HG03060 (cell line): ENCODE results near the gene FYB1.
"Not testable (repeated sequence)": the region's sequence is repeated elsewhere in the genome, so short reads cannot be mapped to it uniquely, and the experiment has no call there.

Experiments
- ATAC-seq: cut with Tn5 transposase; IDR thresholded peaks from one replicate; pipeline ENCODE4 v1.9.1; 2021; ENCODE audit warnings: low read depth, moderate number of reproducible peaks; ENCODE audit not compliant: unreplicated experiment

FYB1 gene, protein sequence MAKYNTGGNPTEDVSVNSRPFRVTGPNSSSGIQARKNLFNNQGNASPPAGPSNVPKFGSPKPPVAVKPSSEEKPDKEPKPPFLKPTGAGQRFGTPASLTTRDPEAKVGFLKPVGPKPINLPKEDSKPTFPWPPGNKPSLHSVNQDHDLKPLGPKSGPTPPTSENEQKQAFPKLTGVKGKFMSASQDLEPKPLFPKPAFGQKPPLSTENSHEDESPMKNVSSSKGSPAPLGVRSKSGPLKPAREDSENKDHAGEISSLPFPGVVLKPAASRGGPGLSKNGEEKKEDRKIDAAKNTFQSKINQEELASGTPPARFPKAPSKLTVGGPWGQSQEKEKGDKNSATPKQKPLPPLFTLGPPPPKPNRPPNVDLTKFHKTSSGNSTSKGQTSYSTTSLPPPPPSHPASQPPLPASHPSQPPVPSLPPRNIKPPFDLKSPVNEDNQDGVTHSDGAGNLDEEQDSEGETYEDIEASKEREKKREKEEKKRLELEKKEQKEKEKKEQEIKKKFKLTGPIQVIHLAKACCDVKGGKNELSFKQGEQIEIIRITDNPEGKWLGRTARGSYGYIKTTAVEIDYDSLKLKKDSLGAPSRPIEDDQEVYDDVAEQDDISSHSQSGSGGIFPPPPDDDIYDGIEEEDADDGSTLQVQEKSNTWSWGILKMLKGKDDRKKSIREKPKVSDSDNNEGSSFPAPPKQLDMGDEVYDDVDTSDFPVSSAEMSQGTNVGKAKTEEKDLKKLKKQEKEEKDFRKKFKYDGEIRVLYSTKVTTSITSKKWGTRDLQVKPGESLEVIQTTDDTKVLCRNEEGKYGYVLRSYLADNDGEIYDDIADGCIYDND

GRCh38 chr5:39219437-39219836 lies at the start of gene FYB1:
FYB1 (minus strand) TSS chr5:39219563; CDS start chr5:39202960, 16,603 bp downstream.
- ATAC-seq = no peak

- ATAC-seq = no peak
These were observed 47.8 kb upstream of the FYB1 start for GRCh38 chr5:39267186-39267585.

DNA sequence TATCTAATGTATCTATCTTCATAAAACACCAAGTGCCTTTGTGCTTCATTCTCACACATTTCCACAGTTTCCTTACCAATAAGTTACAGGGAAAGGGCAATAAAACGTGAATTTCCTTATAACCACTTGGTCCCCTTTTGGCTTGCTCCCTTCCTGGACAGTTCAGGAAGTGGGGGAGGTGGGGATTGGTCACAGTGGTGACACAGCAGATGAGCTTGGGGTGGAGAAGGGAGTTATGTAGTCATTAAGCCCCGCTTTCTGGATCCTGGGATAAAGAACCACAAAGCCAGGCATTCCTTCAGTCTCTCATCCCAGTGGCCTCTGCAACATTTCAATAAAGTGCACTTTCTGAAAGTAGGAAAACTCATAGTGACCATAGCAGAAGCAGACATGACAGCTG lies 47.1 kb upstream of the FYB1 start:
- ATAC-seq = no peak

DNA sequence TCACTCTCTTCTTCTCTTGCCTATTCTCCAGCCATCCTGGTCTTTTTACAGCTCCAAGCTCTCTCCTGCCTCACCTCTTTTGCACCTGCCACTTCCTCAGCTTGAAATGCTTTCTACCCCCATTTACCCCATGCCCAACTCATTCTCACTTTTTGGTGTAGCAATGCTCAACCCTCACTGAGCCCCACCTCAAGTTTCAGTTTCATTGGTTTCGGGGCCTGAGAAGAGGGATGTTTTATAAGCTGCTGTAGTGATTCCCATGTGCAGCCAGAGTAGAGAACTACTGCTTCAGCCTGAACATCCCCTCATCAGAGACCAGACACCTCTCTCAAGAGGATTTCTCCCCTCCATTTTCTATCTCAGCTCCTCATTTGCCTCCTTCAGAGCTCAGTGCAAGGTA lies 45.2 kb upstream of the FYB1 start:
- ATAC-seq = peak; percentile 68

DNA sequence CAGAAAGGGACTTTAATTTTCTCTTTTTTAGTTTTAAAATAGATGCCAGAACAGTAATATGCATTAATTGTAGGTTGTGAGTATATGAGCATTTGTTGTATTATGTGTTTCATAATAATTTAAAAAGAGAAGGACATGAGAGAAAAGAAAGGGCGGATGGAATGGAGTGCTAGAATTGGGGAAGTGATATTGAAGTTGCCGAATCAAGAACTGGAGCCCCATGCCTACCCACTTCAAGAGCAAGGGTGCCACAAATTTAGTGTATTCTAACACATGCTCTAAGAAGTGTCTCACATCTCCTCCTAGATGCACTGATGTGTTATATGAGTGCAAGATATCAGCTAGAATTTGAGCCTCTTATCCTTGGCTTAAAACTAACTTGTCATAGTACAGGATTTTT lies 43.6 kb upstream of the FYB1 start:
- ATAC-seq = no peak

GRCh38 chr5:39260095-39260494 lies 40.7 kb upstream of the FYB1 start:
- ATAC-seq = no peak

DNA sequence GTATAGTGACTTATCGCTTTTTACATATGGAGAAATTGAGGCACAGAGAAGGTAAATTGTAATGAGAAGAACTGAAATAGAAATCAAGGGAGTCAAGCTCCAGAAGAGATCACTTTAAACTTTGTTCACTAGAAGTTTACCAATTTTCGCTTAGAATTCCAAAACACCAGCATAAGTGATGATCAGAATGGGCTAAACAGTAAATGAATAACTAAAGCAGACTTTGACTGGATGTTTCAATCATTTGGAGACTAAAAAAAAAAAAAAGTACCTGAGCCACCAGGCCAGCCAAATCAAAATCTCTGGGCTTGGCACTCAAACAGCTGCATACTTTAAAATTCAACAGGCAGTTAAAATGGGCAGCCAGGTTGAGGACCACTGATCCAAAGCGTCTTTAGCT lies 38.2 kb upstream of the FYB1 start:
- no peak for ATAC-seq

- ATAC-seq = no peak
These were observed 37.3 kb upstream of the FYB1 start for GRCh38 chr5:39256477-39257235.

DNA sequence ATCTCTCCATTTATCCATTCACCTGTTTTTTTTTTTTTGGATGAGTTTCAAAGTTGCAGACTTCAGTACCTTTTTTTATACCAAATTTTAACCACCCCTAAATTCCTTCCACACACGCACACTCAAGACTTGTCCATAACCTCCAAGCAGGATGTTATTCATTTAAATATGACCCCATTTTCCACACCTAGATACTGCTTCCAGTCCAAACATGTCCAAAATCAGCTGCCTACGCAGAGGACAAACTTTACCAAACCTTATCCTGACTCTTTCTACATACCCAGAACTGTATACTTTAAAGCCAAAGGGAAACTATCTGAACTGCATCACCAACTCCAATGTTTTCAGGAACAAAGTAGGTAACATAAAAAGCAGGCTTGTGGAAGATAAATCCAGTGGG lies 36.0 kb upstream of the FYB1 start:
- ATAC-seq = no peak

DNA sequence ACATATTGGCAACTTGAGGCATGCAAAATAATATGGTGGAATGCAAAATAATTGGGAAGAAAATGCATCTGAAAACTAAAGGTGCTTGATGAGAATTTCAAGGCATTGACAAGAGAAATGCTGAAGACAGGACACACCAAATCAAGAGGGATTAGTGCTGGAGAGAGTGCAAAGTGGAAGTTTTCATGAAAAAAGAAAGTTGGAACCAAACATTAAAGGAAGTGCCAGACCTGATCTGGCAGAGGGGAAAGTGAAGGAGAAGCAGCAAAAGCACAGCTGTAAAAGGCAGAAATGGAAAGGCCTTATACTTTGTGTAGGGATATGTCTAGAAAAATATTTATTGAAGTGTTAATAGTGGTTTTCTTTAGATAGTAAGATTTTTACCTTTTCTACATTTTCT lies 35.3 kb upstream of the FYB1 start:
- ATAC-seq = no peak

DNA sequence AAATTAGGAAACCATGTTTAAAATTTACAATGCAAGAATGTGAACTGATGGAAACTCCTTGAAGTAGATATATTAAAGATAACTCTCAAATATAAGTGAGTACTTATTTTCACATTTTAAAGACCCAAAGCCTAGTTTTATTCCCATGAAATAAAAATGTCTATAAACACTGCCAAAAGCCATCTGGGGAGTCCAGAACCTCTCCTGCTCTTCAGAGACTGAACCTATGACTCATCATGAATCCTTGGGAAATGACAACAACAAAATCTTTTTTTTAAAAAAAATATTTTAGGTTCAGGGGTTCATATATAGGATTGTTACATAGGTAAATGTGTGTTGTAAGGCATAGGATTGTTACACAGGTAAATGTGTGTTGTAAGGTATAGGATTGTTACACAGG lies 33.8 kb upstream of the FYB1 start:
- ATAC-seq = no peak

DNA sequence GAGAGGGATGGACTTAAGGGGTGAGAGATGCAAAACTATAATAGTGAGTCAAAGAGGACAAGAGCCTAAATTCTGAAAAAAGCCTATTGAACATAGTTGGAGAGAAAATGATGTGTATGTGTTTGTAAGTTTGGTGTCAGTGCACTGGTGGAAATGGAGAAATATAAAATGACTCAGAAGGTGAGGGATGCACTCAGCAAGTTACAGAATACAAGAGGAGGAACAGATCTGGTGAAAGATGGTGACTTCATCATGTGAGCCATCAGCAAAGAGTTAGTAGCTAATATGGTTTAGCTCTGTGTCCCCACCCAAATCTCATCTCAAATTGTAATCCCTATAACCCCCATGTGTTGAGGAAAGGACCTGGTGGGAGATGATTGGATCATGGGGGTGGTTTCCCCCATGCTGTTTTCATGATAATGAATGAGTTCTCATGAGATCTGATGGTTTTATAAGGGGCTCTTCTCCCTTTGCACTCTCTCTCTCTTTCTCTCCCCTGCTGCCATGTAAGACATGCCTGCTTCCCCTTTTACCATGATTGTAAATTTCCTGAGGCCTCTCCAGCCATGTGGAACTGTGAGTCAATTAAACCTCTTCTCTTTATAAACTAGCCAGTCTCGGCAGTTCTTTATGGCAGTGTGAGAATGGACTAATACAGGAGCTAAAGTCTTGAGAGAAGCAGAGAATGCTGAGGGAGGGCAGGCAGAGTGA lies 30.4 kb upstream of the FYB1 start:
- no peak for ATAC-seq

- ATAC-seq = no peak
These were observed 29.7 kb upstream of the FYB1 start for GRCh38 chr5:39249069-39249468.

GRCh38 chr5:39240750-39241149 lies 21.4 kb upstream of the FYB1 start:
- ATAC-seq = no peak

GRCh38 chr5:39238366-39239105 lies 19.2 kb upstream of the FYB1 start:
- ATAC-seq = no peak

DNA sequence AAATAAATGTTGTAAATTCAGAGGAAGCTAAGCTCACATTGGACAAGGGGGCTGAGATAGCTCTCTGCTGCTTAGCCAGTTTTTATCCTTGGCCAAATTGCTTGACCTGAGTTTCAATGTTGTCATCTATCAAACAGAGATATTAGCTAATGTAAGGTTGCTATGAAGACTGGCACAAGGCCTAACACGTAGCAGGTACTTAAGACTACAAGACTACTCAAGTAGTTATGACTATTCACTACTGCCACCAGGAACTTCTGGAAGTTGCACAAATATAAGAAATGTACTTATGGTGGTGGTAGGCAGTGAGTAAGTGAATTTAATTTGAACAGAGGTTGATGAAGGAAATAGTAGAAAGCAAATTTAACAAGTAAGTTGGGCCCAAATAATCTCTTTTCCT lies 17.4 kb upstream of the FYB1 start:
- no peak for ATAC-seq

DNA sequence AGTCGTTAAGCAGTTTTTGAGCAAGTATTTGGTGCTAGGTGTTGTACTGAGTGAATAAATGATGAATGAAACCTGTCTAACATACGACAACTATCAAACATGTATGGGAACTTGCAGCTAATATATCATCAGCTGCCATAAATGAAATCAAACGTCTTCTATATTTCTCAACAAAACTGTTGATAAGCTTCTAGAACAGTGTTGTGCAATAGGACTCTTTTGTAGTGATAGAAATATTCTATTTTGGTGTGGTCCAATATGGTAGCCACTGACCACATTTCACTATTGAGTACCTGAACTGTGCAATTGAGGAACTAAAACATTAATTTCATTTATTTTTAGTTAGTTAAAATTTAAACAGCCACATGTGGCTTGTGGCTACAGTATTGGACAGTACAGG lies 16.3 kb upstream of the FYB1 start:
- ATAC-seq = no peak

DNA sequence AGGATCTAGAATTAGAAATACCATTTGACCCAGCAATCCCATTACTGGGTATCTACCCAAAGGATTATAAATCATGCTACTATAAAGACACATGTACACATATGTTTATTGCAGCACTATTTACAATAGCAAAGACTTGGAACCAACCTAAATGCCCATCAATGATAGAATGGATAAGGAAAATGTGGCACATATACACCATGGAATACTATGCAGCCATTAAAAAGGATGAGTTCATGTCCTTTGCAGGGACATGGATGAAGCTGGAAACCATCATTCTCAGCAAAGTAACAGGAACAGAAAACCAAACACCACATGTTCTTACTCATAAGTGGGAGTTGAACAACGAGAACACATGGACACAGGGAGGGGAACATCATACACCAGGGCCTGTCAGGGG lies 15.1 kb upstream of the FYB1 start:
- not testable (repeated sequence) for ATAC-seq

DNA sequence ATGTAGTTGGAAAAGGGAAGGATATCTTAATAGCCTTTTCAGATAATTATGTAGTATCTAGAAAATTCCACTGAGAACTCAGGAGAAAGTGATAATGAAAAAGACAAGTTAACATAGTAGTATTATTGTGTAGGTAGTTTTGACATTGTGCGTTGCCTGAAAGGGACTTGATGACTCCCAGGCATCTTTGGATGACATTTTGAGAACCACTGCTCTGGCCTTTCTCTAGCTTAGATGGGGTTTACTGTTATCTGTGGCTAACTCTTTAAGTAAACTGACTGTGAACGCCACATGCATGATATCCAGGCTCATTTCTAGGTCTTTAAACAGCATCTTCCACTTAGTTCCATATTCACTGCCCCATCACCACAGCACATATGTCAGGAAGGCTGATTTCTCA lies 14.4 kb upstream of the FYB1 start:
- ATAC-seq = no peak
